HG03457 (cell line): Measurements from ENCODE around the gene GET3.
"Not testable (repeated sequence)": the region's sequence is repeated elsewhere in the genome, so short reads cannot be mapped to it uniquely, and the experiment has no call there.

ENCODE experiments used
- ATAC-seq: cut with Tn5 transposase; IDR thresholded peaks from one replicate; pipeline ENCODE4 v1.9.1; 2021; ENCODE audit warnings: moderate number of reproducible peaks; ENCODE audit not compliant: unreplicated experiment

The GET3 gene

GRCh38 chr19:12736995-12737834, at the start of gene GET3:
GET3 (plus strand) TSS chr19:12737497; CDS start chr19:12737506, 9 bp downstream.
- ATAC-seq, result peak; percentile 54

DNA sequence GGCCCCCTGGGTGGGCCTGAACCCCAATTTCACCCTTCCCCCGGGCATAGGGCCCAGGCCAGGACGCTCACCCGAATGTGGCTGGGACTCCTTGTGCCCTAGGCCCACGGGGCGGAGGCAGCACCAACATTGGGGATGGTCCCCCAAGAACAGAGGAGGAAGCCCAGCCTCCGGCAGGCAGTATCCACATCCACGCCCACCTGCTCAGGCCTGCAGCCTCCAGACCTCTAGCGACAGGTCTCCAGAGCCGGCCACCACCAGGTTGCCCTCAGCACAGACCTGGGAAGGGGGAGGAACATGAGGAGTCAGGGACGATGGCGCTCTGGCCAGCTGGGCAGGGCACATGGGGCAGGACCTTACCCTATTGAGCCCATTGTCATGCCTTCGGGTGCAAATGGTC, 48.3 kb upstream of the GET3 start:
- no peak for ATAC-seq

- ATAC-seq, result no peak
These were observed 47.6 kb upstream of the GET3 start for GRCh38 chr19:12689581-12690216.

DNA sequence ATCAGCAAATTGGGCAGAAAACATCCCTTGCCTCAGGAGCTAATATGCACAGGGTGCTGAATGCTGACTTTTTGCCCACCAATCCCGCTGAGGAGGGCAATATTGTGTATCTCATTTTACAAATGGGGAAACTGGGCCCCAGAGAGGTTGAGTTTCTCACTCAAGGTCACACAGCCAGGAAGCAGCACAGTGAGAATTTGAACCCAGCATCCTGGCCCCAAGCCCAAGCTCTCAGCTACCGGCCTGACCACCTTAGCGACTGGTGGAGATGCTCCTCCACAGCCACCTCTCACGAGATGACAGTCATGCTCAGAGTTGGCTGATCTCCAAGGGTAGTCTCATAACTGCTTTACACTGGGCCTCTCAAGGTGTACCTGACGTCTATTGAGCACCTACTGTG, 44.3 kb upstream of the GET3 start:
- ATAC-seq, result no peak

- ATAC-seq, result no peak
These were observed 42.7 kb upstream of the GET3 start for GRCh38 chr19:12694641-12695040.

- ATAC-seq, result no peak
These were observed 42.2 kb upstream of the GET3 start for GRCh38 chr19:12695096-12695495.

- ATAC-seq, result no peak
These were observed 41.8 kb upstream of the GET3 start for GRCh38 chr19:12695514-12695913.

GRCh38 chr19:12695997-12696365, 41.3 kb upstream of the GET3 start:
- ATAC-seq, result no peak

GRCh38 chr19:12696366-12697335, 40.6 kb upstream of the GET3 start, which contains the start of gene FBXW9:
FBXW9 (minus strand) TSS chr19:12696631; CDS start chr19:12696581, 50 bp downstream.
- ATAC-seq, result no peak

DNA sequence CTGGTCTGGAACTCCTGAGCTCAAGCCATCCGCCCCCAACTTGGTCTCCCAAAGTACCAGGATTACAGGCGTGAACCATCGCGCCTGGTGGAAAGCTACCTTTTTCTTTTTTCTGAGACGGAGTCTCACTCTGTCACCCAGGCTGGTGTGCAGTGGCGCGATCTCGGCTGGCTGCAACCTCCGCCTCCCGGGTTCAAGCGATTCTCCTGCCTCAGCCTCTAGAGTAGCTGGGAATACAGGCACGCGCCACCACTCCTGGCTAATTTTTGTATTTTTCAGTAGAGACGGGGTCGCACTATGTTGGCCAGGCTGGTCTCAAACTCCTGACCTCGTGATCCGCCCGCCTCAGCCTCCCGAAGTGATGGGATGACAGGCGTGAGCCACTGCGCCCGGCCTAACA, 39.9 kb upstream of the GET3 start:
- ATAC-seq, result not testable (repeated sequence)

DNA sequence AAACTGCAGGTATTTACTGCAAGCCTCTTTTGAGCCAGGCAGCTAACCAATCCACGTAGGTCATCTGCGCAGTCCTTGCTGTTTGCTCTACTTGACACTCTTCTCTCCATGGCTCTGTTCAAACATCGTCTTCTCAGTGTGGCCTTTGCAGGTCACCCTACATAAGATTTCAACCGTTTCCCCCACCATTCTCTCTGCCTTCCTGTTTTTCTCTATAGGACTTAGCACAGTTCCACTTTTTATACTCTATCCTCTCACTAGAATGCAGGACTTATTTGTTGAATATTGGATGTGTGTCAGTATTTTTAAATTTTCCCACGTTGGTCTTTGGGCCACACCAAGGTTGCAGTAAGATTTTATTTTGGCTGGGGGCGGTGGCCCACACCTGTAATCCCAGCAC, 39.2 kb upstream of the GET3 start:
- ATAC-seq, result no peak

GRCh38 chr19:12701596-12702282, 35.6 kb upstream of the GET3 start:
- ATAC-seq, result no peak

DNA sequence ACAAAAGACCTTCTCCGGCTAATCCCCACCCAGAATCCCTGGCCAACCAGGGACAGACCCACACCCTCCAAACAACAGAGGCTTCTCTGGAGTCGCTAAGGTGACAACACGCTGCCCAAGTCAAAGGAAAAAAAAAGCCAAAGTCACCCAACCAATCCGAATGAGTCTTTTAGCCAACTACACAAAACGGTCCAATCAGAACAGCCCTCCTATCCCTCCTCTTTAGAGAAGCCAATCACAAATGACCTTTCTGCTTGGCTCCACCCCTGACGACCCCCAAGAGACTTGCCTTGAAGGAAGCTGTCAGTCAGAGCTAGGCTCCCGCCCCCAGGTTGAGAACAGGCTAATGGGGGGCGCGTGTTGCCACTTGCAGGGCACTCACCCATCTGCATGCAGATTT, 34.3 kb upstream of the GET3 start:
- ATAC-seq, result no peak

GRCh38 chr19:12705169-12705568, 32.1 kb upstream of the GET3 start:
- no peak for ATAC-seq

- no peak for ATAC-seq
These were observed 31.5 kb upstream of the GET3 start for GRCh38 chr19:12705654-12706331.

DNA sequence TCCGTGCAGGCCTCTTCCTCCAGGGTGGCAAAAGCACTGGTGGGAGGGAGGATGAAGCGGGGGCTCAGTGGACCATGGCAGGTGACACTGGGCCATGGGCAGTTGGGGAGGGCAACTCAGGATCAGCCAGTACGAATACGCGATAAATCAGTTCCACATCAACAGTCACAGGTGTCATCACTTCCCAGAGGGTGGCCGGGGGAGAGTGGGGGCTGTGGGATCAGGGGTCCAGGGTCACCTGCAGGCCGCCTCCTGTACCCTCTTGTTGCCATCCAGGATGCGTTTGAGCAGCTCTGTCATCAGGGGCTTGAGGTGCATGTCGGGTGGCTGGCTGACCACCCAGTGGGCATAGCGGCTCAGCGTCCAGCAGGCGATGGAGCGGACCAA, 31.0 kb upstream of the GET3 start:
- no peak for ATAC-seq

DNA sequence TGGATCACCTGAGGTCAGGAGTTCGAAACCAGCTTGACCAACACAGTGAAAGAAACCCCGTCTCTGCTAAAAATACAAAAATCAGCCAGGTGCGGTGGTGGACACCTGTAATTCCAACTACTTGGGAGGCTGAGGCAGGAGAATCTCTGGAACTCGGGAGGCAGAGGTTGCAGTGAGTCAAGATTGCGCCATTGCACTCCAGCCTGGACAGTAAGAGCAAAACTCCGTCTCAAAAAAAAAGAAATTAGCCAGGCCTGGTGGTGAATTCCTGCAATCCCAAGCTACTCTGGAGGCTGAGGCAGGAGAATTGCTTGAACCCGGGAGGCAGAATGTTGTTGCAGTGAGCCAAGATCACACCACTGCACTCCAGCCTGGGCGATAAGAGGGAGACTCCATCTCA, 28.7 kb upstream of the GET3 start:
- ATAC-seq, result no peak

DNA sequence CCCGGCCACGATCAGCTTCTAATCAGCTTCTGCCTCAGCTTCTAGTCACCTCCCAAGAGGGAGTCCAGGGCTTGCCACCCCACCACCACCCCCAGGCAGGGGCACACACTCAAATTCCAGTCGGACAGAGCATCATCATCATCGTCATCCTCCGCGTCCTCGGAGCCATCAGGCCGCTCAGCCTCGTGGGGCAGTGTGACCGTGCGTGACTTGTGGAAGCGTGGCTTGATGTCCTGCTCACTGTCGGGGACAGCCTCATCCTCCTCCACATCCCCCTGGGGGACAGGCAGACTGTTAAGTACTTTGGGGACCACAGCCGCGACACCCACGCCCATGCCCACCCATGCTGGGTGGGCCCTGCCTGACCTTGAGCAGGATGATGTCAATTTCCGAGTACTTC, 26.1 kb upstream of the GET3 start:
- ATAC-seq, result no peak

DNA sequence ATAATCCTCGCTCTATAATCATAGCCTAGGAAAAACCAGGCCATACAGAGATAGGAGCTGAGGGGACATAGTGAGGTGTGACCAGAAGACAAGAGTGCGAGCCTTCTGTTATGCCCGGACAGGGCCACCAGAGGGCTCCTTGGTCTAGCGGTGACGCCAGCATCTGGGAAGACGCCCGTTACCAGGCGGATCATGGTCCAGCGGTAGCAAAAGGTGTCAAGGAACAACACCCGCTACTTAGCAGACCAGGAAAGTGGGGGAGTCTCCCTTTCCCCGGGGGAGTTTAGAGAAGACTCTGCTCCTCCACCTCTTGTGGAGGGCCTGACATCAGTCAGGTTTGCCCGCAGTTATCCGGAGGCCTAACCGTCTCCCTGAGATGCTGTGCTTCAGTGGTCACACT, 25.2 kb upstream of the GET3 start:
- ATAC-seq, result not testable (repeated sequence)

DNA sequence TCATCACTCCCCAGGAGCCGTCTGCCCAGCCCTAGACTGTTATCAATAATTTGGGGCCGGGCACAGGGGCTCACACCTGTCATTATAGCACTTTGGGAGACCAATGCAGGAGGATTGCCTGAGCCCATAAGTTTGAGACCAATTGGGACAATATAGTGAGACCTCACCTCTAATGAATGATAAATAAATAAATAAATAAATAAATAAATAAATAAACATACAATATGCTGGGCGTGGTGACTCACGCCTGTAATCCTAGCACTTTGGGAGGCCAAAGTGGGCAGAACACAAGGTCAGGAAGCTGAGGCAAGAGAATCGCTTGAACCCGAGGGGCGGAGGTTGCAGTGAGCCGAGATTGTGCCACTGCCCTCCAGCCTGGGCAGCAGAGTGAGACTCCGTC, 24.0 kb upstream of the GET3 start:
- not testable (repeated sequence) for ATAC-seq
